ENCODE measurements around the gene DIAPH3.

DIAPH3 gene

GRCh38 chr13:59684105-59684504 lies 479.6 kb downstream of the DIAPH3 start:
- no peak for DNase-seq (ENCODE audit: insufficient read length, low spot score)
- FAIRE-seq, result peak; percentile 64
- TF ChIP-seq CTCF (IDR thresholded peaks at IDR 0.05; ENCODE audit: insufficient read depth, missing control alignments), result no peak

- DNase-seq (ENCODE audit: insufficient read length, low spot score) (no peak), FAIRE-seq (no peak)
- no peak for TF ChIP-seq CTCF (IDR thresholded peaks at IDR 0.05; ENCODE audit: insufficient read depth, missing control alignments)
Measured at GRCh38 chr13:59681636-59682311, 482.0 kb downstream of the DIAPH3 start.

GRCh38 chr13:59680429-59681024 lies 483.2 kb downstream of the DIAPH3 start:
- no peak for DNase-seq (ENCODE audit: insufficient read length, low spot score)
- TF ChIP-seq CTCF (IDR thresholded peaks at IDR 0.05; ENCODE audit: insufficient read depth, missing control alignments), result peak; percentile 73
- FAIRE-seq, result no peak

GRCh38 chr13:59679254-59679653 lies 484.5 kb downstream of the DIAPH3 start:
- DNase-seq (ENCODE audit: insufficient read length, low spot score) (no peak), FAIRE-seq (no peak)
- no peak for TF ChIP-seq CTCF (IDR thresholded peaks at IDR 0.05; ENCODE audit: insufficient read depth, missing control alignments)

- peak; percentile 76 for TF ChIP-seq CTCF (IDR thresholded peaks at IDR 0.05; ENCODE audit: insufficient read depth, missing control alignments)
- DNase-seq (ENCODE audit: insufficient read length, low spot score) (no peak), FAIRE-seq (peak; percentile 93)
Measured at GRCh38 chr13:59677966-59678814, 485.5 kb downstream of the DIAPH3 start.

GRCh38 chr13:59677430-59677829 lies 486.3 kb downstream of the DIAPH3 start:
- no peak for TF ChIP-seq CTCF (IDR thresholded peaks at IDR 0.05; ENCODE audit: insufficient read depth, missing control alignments)
- FAIRE-seq, result no peak

More at GRCh38 chr13:59677430-59677829, 486.3 kb downstream of the DIAPH3 start:
- DNase-seq (ENCODE audit: insufficient read length, low spot score), result no peak
